K562 (cell line): ENCODE results near the gene SHROOM3.

Experiments used
- CAMTA2 ChIP-seq: fragments of 250-450 bp; sonication (Bioruptor Pico); conservative IDR thresholded peaks from 2 replicates; pipeline ENCODE4 v1.5.1; 2022
- CTCF ChIP-seq, 3 experiments: IDR thresholded peaks in 2 of 3; conservative IDR thresholded peaks in 1 of 3; 2 replicates each; pipeline ENCODE4 v1.5.1; 2011 to 2012; ENCODE audit warnings: low read length in 3 of 3, mild to moderate bottlenecking in 3 of 3, control low read depth in 2 of 3, improper control_type of control experiment in 1 of 3, inconsistent platforms in 1 of 3, low read depth in 1 of 3, mixed read lengths in 1 of 3, moderate library complexity in 1 of 3; ENCODE audit not compliant: insufficient read depth in 2 of 3
- HDGF ChIP-seq: fragments of 450-650 bp; IDR thresholded peaks from 2 replicates; pipeline ENCODE4 v1.6.1; 2016
- MYC ChIP-seq, 2 experiments: fragments of 250-450 bp in 1 of 2; sonication (Bioruptor Pico) in 1 of 2; IDR thresholded peaks; 2 replicates each; pipeline versions ENCODE4 v1.5.1 to v1.6.1; 2012 to 2021; ENCODE audit warnings: low read depth in 2 of 2, borderline replicate concordance in 1 of 2, improper control_type of control experiment in 1 of 2, low read length in 1 of 2, mild to moderate bottlenecking in 1 of 2, moderate library complexity in 1 of 2
- SREBF2 ChIP-seq: sonication (generic); formaldehyde crosslinking; IDR thresholded peaks from 2 replicates; pipeline ENCODE4 v1.4.0; 2020; ENCODE audit warnings: mild to moderate bottlenecking, missing genetic modification reagents
- TAF1 ChIP-seq: IDR thresholded peaks from 2 replicates; pipeline ENCODE4 v1.6.1; 2011; ENCODE audit warnings: mild to moderate bottlenecking, low read length, moderate library complexity; ENCODE audit not compliant: insufficient read depth, control insufficient read depth, severe bottlenecking; ENCODE audit errors: extremely low read depth
- YY1 ChIP-seq, 3 experiments: IDR thresholded peaks; 2 replicates each; pipeline ENCODE4 v1.6.1; 2011; ENCODE audit warnings: low read length in 2 of 3, mild to moderate bottlenecking in 2 of 3, moderate library complexity in 2 of 3, borderline replicate concordance in 1 of 3, control low read depth in 1 of 3, low read depth in 1 of 3; ENCODE audit not compliant: insufficient read depth in 3 of 3, insufficient replicate concordance in 2 of 3, control insufficient read depth in 1 of 3, insufficient read length in 1 of 3; ENCODE audit errors: extremely low read depth in 1 of 3
- ZFX ChIP-seq: sonication (generic); formaldehyde crosslinking; IDR thresholded peaks from 2 replicates; pipeline ENCODE4 v1.8.0; 2022; ENCODE audit warnings: mild to moderate bottlenecking, missing genetic modification reagents, moderate library complexity

- TF ChIP-seq ZFX (CRISPR knock-in tag) (no peak), MYC (IDR thresholded peaks at IDR 0.05; ENCODE audit: low read depth, low read length) (no peak), MYC (CRISPR knock-in tag; IDR thresholded peaks at IDR 0.05; ENCODE audit: borderline replicate concordance, low read depth) (no peak), SREBF2 (CRISPR knock-in tag) (no peak), HDGF (no peak), TAF1 (no peak), YY1 (IDR thresholded peaks at IDR 0.05; ENCODE audit: borderline replicate concordance in 1 of 3, control insufficient read depth in 1 of 3, extremely low read depth in 1 of 3, insufficient read depth in 3 of 3, insufficient read length in 1 of 3, insufficient replicate concordance in 2 of 3, low read depth in 1 of 3, low read length in 2 of 3) (no peak), CTCF (IDR thresholded peaks at IDR 0.05 in 2 of 3, conservative IDR thresholded peaks at IDR 0.05 in 1 of 3; ENCODE audit: insufficient read depth in 2 of 3, low read depth in 1 of 3, low read length in 3 of 3) (no peak), CAMTA2 (CRISPR knock-in tag) (no peak)
These were observed 49.6 kb downstream of the SHROOM3 start for GRCh38 chr4:76484654-76485053.
